OCI-M1 (cell line): ENCODE results near the gene RAPGEF4.

ENCODE experiments used
- DNase-seq: peaks from one replicate; lab custom pipeline; 2025; lab: John Stamatoyannopoulos, UW

RAPGEF4 gene

GRCh38 chr2:172967036-172967982, 231.7 kb downstream of the RAPGEF4 start:
- no peak for DNase-seq

GRCh38 chr2:172968061-172968469, 232.4 kb downstream of the RAPGEF4 start:
- no peak for DNase-seq

DNA sequence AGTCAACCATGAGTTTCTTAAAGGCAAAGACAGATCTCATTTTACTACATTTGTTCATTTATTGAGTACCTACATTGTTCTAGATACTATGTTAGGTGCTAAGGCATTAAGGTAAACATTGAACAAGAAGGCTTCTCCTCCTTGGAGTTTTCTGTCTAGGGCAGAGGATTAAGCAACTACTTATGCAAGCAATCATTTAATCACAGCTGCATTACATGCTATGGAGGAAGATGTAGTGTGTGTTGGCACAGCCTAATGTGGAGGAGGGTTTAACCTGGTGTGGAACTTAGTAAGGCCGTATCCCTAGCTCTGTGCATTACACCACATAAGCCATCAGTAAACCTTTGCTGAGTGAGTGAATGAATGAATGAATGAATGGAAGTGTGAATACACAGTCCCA, 233.5 kb downstream of the RAPGEF4 start:
- DNase-seq, result no peak

DNA sequence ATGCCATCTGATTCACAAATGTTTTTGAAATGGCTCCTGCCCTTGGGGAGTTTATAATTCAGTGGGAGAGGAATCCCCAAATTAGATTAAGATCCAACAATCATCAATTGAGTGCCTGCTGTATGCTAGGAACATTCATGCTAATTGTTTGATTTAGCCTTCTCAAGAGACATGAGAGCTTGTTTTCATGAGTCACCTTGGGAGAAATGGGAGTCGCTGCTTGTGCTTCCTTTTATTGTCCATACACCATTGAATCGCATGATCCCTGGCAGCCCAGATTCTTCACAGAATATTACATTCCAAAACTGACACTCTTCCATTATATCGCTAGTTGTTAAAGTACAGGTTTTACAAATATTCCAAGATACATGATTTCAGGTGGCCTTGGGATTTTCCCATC, 234.0 kb downstream of the RAPGEF4 start:
- no peak for DNase-seq

GRCh38 chr2:172970660-172971059, 235.0 kb downstream of the RAPGEF4 start:
- DNase-seq, result no peak

DNA sequence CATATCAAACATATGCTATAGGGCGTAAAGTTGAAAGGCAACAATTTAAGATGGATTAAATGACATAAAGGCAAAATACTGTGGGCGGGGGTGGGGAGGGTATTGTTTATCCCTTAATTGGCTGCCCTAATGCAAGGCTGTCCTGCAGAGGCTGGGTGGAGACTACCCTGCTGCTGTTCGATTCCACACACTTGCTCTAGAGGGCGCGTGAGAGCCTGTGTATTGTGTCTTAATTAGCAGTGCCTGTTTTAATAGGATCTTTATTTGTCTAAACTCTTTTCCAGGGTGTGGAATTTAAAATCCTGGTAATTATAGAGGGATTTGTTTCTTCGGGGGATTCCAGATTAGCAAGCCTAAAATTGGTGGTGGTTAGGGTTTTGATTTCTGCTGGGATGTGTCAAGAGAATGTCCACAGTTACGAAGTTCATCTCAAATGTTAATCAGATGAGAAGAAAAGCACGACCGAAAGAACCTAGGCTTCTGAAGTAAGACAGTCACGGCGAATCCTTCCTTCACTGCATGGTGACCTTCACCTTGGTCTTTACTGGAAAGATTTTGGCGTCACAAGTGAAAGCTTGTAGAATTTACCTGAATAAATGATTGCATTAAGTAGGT, 236.5 kb downstream of the RAPGEF4 start:
- DNase-seq, result peak; percentile 67

GRCh38 chr2:172974762-172975161, 239.1 kb downstream of the RAPGEF4 start:
- DNase-seq, result no peak

DNA sequence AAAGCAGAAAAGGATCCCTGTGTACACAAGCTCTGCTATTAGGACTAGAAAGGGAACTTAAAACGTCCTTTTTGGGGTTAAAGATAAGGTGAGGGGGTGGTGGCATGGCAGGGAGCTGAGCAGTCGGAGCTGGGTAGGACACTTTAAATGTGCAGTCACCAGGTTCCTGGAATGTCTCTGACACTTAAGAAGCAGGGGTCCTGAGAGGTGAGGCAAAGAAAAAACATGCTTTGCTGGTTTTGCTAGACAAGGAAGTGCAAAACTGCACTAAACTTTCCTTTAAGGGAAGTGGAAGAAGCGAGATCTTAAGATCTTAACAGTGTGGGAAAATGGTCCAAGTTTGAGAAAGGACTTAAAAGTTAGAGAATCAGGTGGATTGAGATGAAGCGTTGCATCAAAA, 240.5 kb downstream of the RAPGEF4 start:
- peak; percentile 50 for DNase-seq

DNA sequence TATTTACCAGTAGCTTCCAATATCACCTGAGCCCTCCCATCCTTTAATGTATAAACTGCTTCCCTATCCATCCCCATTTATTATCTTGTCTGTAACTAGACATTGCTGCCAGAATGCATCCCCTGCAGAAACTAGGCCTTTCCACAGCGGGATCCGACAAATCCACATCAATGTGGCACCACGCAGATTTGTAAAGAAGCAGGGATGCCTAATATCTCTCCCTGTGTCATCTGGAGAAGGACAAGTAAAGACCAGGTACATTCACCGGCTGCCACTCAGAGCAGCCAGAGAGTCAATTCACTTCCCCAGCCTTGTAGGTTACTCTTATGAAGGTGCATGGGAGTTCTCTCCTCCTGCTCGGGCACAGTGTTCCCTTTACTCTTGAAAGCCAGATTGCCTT, 241.2 kb downstream of the RAPGEF4 start:
- no peak for DNase-seq

DNA sequence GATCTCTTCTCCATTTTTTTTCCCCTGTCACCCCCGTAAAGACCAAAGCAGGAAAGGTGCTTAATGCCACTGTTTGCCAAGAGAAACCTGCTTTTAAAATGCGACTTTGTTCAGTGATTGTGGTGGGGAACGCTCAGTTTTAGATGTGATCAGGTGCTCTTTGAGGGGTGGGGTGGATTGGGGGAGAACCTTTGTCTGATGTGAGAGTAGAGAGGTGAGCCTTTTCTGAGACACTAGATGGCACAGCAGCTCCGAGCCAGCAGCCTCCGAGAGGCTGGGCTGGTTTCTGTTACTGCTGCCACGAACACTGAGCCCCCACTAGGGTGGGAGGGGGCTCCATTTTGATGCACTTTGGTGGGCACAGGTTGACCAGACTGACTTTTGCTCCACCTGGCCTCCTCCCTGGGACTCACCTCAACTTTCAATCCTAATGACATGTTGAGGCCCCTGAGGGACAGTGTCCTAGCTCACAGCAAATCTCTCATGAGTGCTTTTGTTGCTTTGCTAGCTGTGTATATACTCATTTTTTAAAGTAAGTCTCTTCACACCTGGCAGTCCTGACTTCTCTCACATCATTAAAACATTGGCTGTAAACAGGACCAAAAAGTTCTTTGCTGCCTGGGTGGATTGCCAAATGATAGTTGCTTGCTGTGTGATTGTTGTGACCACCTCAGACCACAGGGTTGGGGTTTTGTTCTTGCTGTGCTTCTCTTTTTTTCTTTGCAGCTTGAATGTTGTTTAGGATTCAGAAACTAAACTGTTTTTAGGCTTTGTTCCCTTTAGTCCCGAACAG, 241.8 kb downstream of the RAPGEF4 start:
- DNase-seq, result no peak

DNA sequence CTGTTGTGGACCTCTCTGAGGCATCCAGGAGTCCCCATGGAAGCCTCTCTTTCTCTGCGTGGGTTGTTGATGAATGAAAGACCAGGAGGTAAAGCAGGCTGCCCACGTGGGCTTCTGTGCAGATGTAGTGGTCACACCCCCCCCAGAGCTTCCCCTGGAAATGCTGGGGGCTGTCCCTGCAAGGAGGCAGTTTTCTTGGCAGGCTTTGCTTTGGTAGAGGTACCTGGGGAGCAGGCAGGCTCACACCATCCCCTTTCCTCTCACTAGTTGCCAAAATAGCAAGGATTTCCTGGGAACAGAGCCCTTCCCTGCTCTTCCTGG, 242.4 kb downstream of the RAPGEF4 start:
- no peak for DNase-seq

DNA sequence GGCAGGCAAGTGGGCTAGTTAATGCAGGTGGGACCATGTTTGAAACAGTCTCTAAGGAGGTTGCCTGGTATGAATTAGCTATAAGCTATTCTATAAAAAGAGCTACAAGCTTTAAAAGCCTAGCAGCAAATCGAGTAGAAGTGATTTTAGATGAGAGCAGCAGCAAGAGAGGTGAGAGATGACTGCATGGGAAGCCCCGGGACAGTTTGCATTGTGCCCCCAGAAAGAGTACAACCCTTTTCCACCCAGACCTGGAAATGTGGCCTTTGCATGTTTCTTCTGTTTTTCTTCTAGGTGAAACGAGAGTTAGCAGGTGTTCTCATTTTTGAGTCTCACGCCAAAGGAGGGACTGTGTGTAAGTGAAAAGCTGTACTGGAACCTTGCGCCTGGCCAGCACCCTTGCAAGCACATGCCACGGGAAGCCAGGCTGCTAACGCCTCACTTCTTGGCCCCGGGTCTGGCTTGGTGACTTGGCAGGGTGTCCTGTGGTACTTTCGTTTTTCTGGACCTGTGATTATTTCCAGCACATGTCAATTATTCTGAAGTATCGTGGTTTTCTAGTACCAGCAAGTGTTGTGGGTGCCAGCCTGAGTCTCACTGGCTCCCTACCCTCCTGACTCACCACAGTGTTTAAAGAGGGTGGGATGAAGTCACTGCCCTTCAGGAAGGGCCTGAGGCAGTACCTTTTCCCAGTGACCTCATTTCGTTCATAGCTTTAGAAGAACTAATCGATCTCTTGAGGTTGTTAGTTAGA, 249.7 kb downstream of the RAPGEF4 start:
- DNase-seq, result peak; percentile 30

GRCh38 chr2:172986040-172986439, 250.4 kb downstream of the RAPGEF4 start:
- no peak for DNase-seq

GRCh38 chr2:172988728-172989127, 253.1 kb downstream of the RAPGEF4 start:
- DNase-seq, result no peak

- DNase-seq, result no peak
Measured at GRCh38 chr2:172991031-172991430, 255.4 kb downstream of the RAPGEF4 start.

DNA sequence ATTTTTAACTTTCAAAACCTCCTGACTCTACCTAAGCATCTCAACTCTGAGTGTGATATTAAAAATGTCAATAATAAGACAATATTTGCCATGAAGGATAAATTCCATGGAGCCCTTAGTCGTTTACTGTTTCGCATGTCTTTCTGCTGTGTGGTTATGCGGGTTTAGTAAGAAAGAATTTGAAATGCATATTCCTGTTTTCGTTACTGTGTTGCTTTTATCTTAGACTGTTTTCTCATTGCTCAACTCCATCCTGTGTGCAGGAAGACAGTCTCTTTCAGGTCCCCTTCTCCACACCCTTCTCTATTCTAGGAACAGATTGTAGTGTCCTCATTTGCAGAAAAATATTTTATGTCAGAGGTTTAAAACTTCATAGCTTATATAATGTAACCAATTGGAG, 257.5 kb downstream of the RAPGEF4 start:
- no peak for DNase-seq

GRCh38 chr2:172993931-172994717, 258.5 kb downstream of the RAPGEF4 start:
- DNase-seq, result no peak

DNA sequence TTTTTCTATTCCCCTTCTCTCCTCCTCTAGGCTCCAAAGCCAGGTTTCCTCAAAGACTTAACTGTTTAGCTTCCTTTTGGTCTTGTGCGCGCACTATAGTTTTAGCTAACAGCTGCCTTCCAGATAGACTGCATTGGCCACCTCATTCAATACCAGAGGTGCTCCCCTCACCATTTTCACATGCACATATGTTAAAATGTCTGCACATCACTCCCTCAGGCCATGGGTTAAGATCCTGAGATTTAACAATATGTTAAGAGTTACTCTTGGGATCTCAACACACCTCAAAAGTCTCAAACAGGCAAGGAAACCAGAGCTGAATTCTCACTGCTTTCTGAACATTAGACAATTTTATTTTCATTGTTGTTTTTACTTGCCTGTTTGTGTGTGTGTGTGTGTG, 259.2 kb downstream of the RAPGEF4 start:
- DNase-seq, result no peak

- DNase-seq, result peak; percentile 28
Measured at GRCh38 chr2:172995323-172996244, 259.9 kb downstream of the RAPGEF4 start.

DNA sequence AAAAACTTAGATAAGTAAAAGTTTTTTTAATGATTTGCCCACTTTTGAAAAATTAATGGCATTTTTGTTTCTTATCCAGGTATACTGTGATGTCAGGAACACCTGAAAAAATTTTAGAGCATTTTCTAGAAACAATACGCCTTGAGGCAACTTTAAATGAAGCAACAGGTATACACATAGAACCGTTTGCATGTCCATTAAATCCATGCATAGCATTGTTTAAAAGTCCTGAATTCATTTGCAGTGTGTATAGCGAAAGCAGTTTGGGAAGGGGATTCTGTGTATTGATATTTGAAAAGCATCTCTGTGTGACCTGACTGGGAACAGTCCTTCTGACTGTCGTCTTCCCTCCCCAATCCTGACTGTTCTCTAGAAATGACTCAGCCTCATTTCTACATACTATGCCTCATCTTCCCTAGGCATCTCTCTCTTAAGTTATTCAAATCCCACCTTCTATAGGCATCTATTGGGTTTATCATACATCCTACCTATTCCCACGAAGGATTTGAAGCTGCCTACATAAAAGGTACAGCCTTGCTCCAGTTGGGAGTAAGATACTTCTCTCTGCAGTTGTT, 260.8 kb downstream of the RAPGEF4 start:
- DNase-seq, result no peak
